HG03558 (cell line): ENCODE data around the gene TSPAN13.

Experiments used
- ATAC-seq: cut with Tn5 transposase; IDR thresholded peaks from one replicate; pipeline ENCODE4 v1.9.1; 2021; ENCODE audit warnings: moderate number of reproducible peaks; ENCODE audit not compliant: unreplicated experiment; ENCODE audit errors: extremely low read depth

TSPAN13 gene

DNA sequence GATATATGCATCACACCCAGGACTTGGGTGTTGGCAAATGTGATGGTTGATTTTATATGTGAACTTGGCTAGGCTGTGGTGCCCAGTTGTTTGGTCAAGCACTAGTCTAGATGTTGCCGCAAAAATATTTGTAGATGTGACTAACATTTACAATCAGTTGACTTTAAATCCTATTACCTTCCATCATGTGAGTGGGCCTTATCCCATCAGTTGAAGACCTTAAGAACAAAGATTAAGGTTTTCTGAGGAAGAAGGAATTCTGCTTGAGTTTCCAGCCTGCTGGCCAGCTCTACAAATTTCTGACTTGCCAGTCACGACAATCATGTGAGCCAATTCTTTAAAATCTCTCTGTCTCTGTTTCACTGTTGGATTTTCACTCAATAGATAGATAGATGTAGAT, 20.3 kb downstream of the TSPAN13 start:
- no peak for ATAC-seq

- no peak for ATAC-seq
Observed at GRCh38 chr7:16774294-16774693, 20.7 kb downstream of the TSPAN13 start.

- ATAC-seq, result no peak
Observed at GRCh38 chr7:16774986-16775385, 21.4 kb downstream of the TSPAN13 start.

DNA sequence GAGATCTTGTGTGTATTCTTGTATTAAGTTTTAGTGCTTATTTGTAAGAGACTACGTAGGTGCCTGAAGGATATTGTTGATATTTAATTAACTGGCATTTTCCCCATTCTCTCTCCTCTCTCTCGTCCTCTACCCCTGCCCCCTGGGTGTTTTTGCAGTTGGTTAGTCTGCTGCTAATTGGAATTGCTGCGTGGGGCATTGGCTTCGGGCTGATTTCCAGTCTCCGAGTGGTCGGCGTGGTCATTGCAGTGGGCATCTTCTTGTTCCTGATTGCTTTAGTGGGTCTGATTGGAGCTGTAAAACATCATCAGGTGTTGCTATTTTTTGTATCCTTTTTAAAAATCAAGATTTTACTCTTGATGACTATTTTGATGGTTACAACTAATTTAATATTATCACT, 22.5 kb downstream of the TSPAN13 start:
- no peak for ATAC-seq

DNA sequence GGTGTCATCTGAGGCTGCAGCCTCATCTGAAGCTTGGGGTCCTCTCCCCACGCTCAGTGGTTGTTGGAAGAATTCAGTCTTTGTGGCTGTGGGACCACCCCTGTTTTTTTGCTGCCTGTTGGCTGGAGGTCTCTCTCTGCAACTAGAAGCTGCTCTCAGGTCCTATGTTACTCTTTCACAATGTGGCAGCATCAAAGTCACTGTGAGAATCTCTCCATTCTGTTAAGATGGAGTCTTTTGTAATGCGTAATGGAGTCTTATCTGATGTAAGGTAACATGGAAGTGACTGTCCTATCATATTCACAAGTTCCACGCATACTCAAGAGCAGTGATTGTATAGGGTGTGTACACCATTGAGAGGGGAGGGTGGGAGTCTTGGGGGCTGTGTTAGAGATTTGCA, 24.9 kb downstream of the TSPAN13 start:
- ATAC-seq, result no peak

DNA sequence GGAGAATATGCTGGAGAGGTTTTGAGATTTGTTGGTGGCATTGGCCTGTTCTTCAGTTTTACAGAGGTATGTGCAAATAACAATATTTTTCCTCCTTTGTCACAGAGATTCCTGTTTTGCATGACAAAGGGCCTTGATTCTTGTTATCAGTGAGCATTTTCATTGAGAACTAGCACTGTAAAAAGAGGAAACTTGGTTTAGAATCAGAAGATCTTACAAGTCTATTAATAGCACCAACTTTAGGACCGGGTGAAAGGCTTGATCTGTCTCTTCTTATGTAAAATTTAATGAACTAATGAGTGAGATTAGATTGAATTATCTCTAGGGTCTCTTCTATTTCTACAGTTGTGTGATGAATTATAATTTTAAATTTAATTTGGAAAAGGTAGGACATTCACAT, 25.5 kb downstream of the TSPAN13 start:
- no peak for ATAC-seq

GRCh38 chr7:16780596-16780995, 27.0 kb downstream of the TSPAN13 start:
- ATAC-seq, result no peak

DNA sequence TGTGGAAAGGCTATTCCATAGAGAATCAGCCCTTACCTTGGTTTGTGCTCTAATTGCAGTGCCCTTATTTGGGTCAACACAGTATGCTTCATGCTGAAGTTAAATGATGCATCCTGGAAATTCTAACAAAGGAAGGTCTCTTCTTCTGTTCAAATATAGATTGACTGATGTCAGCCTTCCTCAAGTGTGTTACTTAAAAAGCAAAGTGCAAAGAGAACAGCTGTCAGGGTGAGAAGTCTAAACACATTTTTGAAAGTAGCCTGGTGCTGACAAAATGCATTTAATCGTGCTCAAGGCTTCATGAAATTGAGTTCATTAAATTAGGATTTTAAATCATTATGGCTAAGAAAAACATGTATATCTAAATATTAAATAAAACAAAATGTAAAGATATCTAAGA, 31.8 kb downstream of the TSPAN13 start:
- no peak for ATAC-seq

- ATAC-seq, result no peak
Observed at GRCh38 chr7:16785846-16786245, 32.3 kb downstream of the TSPAN13 start.

GRCh38 chr7:16786257-16786656, 32.7 kb downstream of the TSPAN13 start:
- ATAC-seq, result no peak

GRCh38 chr7:16787127-16787526, 33.6 kb downstream of the TSPAN13 start:
- ATAC-seq, result no peak

GRCh38 chr7:16791071-16791470, 37.5 kb downstream of the TSPAN13 start:
- no peak for ATAC-seq

GRCh38 chr7:16791905-16792698, 38.5 kb downstream of the TSPAN13 start:
- ATAC-seq, result no peak

DNA sequence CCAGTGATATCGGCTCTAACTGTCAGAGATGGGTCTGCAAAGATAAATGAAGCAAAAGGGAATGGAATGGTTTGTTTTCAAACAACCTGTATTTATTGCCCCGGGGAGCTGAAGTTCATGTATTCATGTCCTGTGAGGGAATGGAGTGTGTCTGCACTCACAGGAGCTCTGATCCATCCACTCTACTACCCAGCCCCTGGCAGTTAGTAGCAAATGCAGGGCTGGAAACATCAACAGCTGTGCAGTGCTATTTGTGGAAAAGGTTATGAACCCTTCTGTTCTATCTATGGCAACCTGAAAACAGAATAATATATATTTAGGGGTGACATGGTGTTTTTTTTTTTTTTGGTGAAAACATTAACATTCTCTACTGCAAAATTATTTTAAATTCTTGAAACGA, 41.4 kb downstream of the TSPAN13 start:
- ATAC-seq, result no peak

DNA sequence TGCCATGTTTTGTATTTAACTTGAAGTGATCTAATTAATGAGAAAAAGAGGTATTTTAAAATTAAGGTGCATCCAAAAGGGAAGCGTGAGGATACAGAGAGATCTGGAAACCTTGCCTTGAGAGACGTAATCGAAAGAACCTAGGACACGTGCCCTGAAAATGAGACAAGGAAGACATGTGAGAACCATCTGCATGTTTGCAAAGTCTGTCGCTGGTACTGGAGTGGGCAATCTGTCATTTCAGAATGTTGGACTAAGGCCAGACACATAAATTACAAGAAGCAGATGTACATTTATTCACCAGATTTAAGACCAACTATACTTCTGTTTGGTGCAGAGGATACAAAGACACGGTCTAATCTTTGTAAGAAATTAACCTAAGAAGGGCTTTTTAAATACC, 42.1 kb downstream of the TSPAN13 start:
- ATAC-seq, result no peak

DNA sequence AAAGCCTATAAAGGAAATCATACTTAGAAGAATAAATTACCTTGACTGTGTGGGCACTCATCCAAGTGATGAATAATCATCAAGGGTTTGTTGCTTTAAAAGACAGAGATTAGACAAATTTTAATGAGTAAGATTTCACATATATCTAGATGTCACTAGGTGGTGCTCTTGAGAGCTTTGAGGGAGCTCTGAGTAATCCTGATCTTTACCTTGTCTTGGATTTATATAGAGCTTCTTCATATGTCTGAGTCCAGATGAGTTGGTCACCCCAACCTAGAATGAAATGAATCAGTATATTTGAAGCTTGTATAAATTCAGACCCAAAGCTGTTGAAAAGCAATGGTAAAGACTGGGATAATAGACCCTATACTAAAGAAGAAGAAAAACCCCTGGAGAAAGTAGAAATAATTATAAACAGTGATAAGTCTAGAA, 47.6 kb downstream of the TSPAN13 start:
- no peak for ATAC-seq

DNA sequence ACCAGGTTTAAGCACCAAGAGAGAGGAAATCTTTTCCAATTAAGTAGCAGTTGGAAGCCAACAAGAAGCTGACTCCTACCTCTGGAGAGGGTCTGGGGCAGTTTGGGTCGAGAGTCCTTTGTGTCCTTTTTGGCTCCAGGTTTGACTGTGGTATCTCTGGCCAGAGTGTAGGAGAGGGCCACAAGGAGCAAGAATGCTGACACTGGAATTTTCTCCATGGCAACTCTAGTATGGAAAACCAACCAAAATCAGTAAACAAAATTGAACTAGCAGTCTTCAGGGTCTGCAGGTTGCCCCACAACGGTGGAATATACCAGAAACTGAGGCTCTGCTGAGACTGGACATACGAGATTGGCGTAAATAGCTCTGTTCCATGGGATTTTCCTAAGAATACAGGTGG, 48.0 kb downstream of the TSPAN13 start:
- ATAC-seq, result no peak

DNA sequence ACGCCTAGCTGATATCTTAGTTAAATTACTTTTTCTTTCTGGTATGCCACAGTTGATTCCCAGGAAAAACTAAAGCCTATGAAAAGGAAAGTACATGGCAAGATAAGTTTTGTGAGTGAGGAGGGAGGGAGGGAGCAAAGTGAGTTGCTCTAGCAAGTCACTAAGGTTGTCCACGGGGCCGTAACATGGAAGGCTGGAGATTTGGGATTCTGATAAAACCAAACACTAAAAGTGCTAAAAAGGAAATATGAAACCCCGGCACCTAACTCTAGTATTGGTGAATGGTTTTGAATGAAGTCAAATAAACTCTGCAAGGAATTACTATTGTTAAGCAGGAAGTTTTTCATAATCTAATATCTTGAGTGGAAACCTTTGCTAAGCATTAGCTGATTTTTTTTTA, 49.6 kb downstream of the TSPAN13 start:
- ATAC-seq, result no peak

DNA sequence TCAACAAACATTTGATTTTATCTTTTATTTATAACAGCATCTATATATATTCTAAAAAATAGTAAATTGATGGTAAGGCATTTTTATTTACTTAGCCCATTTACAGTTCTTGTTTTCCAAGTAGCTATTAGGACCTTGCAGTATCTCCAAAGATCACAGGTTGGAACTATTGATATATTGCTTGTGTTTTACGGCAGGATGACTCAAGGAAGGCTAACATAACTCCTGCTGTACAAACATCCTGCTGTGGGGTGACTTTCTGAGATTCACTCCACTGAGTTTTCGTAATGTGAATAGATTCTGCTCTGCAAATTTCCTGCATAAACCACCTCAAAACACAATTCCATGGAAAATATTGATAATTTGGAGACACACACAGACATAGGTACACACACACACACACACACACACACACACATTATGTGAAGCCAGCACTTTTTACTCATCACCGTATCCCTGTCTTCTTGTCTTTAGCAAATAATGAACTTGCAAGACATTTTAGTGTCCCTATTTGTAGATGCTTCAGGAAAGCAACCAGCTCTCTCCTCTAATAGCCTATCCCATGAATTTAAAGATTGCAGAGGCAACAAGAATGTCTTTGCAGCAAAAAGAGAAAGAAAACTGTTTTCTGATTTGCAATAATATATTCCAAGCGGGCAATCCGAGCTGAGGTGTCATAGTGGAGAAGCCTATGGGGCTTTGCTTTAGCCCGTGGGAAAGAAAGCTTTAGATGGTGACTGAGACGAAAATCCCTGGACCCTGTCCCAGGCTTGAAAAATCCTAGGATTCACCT, 50.5 kb downstream of the TSPAN13 start:
- no peak for ATAC-seq

DNA sequence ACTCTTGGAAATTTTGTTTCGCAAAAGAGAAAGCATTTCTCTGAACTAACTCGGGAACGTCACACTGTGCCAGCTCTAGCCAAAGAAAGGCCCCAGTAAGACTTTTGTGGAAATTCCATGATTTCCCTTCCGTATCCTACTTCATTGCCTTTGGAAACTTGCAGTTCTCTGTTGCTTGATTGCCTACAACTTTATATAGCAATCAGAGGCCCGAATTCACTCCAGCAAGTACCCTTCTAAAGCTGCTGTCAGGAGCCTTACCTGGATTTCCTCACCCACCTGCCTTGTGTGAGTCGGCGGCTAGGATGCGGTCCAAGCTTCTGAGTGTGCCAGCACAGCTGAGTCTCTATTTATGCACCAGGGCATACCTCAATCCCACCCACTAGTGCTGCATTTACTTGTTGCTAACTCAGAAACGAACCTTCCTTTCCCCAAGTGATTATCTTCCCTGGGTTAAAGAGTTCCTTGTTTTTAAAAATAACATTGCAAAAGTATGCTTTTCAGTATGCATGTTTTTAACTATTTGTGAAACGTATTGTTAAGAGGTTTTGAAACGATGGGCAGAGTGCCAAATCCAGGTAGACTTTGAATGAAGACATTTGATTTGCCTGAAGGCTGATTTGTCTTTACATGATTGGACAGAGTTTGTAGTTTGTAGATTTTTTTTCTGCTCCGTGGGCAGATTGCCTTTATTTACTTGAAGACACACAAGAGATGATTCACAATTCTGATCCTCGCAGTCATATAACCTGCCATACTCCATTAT, 51.3 kb downstream of the TSPAN13 start, which contains the start of gene AGR2:
AGR2 (minus strand) TSS at position 326 of the 766 bp plus-strand sequence. CDS start 3,203 bp downstream, outside the sequence.
- ATAC-seq, result no peak

DNA sequence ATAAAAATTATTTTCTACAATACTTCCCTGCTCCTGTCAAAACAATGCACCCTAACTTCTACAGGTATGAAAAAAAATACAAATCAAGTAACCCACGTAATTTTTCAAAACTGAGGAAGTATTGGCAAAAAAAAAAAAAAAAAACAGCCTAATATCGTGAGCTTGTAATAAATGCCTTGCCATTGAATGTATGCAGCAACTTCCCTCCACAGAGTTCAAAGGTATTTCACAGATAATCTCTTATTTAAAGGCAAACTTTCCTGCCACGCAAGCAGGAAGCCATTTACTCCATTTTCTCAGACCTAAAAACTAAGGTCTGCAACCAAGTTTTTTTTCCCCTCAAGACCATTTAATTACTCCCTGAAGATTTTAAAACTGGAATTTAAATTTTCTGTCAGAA, 51.9 kb downstream of the TSPAN13 start:
- ATAC-seq, result no peak
